Stimulated activated CD8-positive, alpha-beta memory T cell treated with anti-CD3 and anti-CD28 coated beads, Interleukin-4, amount 100 ng/mL, for 4 hours (primary cell): ENCODE results near the gene PTPN9.
"Not testable (repeated sequence)": the region's sequence is repeated elsewhere in the genome, so short reads cannot be mapped to it uniquely, and the experiment has no call there.

Experiments used
- DNase-seq, 2 donors: peaks; one replicate each; pipeline ENCODE4 v3.0.0-alpha.2; 2020; ENCODE audit warnings: low read depth in 2 of 2, low spot score in 1 of 2

Gene PTPN9

DNA sequence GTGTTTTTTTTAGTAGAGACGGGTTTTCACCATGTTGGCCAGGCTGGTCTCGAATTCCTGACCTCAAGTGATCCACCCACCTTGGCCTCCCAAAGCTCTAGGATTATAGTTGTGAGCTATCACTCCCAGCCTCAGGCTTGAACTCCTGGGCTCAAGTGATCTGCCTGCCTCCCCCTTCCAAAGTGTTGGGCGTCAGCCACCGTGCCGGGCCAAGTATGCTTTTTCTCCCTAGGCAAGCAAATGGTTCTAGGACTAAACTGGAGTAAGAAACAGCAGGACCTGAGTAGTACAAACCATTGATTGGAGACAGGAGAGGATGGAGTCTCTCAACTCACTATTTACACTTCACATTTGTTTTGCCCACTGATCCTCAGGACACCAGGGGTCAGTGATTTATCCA, 4.6 kb upstream of the PTPN9 start:
- DNase-seq: no peak

DNA sequence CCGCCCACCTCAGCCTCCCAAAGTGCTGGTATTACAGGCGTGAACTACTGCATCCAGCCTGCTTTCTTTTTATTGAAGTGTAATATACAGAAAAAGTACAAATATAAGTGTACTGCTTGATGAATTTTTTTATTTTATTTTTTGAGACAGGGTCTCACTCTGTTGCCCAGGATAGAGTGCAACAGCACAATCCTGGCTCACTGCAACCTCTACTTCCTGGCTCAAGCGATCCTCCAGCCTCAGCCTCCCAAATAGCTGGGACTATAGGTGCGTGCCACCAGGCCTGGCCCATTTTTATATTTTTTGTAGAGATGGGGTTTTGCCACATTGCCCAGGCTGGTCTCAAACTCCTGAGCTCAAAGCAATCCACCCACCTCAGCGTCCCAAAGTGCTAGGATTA, 3.8 kb upstream of the PTPN9 start:
- not testable (repeated sequence) for DNase-seq

DNA sequence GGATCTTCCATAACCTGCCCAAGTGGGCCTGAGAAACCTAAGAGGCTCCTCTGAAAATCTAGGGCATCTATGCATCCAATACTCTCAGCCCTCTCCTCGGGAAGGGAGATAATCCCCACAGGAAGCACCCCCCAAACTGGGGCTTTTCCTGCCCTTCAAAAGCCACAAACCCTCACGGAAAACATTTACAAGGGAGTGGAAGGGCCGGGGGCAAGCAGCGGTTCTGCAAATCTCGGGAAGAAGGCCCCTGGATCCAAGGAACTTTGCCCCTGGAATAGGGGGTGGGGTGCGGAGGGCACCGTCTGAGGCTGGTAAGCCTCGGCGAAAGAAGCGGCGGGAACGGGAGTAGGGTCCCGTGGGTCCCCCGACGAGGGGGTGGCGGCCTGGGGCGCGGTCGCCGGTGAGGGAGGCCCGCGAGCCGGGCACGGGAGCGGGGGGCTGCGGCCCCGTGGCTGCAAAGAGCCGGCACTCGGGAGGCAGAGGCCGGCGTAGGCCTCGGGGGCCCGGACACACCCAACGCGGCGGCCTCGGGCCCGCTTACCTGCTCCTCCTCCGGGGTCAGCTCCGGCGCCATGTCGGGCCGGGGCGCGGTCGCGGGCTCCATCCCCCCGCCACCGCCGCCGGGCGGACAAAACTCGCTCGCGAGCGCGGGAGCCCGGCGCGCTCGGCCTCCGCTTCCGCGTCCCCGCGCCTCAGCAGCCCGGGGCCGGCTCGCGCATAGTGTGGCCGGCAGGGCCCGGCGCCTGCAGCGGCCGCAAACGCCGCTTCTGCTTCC, 755 bp downstream of the PTPN9 start:
- no peak for DNase-seq

DNA sequence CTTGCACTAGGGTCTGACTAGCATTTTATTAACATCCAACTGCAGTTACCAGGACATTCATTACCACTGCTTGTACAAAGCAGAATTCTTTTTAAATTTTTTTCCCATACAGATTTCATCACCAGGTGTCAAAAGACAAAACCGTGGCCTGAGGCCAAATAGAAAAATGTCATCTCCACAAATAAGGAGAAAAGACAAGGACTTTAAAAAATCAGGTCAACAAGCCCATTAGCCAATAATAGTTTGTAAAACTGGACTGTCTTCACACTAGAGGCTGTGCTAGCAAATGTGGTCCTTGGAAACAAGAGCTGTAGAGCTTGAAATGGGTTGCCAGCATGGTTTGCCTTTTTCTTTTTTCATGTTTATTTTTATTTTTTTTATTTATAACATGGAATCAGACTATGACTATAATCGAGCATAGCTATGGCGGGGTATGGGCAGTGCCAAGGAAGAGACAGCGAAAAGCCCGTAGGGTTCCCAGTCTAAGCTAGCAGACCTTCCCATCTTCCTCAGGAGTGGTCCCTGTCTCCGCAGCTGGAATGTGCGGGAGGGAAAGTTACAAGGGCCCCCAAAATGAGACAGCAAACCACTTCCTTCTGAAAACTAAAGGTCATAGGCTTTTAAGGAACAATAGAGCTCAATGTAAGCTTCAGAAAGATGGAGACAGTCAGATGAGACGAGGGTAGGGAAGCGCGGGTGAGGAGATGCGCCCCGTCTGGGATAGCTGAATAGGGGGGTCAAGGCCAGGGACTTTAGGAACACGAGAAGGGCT, 1.5 kb downstream of the PTPN9 start:
- DNase-seq: no peak

DNA sequence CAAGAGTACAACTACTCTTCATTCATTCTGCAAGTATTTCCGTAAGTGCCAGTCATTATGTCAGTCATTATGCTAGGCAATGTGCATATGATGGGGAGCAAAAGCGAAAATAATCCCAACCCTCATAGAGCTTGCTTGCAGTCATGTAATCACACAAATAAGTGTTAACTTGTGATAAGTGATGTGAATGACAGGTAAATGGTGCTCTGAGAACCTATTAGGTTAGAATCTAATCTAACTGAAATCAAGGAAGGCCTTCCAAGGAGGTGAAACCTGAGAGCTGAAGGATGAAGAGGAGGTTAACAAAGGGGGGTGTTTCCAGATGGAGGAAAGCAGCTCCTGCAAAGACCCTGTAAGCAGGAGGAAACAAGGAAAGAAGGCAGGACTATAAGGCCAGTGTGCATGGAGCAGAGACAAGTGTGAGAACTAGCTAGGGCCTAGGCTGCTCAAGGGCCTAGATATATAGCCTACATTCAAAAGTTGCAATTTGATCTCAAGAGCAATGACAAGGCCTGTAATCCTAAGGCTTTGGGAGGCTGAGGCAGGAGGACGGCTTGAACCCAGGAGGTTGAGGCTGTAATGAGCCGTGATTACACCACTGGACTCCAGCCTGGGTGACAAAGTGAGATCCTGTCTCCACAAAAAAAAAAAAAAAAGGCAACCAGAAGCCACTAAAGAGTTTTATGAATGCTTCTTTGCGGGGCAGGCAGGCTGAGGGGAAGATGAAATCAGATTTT, 5.3 kb downstream of the PTPN9 start:
- DNase-seq: no peak

DNA sequence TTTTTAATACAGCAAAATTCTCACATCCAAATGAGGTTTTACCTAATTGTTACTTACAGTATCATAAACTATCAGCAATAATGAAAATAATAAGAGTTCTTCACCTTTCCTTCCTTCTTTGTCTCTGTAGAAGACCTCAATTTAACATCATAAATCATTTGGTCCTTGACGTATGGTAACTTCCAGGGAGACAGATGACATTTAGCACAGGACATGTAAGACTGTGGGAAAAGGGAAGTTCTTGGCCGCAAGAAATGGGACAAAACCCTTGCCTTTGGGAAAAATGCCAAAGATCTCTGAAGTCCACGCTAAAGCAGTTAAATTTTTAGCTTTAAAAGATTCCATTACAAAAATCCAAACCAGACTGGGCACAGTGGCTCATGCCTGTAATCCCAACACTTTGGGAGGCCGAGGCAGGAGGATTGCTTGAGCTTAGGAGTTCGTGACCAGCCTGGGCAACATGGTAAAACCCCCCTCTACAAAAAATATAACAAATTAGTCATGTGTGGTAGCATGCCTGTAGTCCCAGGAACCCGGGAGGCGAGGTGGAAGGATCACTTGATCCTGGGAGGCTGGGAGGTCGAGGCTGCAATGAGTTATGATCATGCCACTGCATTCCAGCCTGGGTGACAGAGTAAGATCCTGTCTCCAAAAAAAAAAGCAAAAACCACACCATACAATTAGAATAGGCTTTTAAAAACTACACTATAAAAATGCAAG, 8.8 kb downstream of the PTPN9 start:
- no peak for DNase-seq

DNA sequence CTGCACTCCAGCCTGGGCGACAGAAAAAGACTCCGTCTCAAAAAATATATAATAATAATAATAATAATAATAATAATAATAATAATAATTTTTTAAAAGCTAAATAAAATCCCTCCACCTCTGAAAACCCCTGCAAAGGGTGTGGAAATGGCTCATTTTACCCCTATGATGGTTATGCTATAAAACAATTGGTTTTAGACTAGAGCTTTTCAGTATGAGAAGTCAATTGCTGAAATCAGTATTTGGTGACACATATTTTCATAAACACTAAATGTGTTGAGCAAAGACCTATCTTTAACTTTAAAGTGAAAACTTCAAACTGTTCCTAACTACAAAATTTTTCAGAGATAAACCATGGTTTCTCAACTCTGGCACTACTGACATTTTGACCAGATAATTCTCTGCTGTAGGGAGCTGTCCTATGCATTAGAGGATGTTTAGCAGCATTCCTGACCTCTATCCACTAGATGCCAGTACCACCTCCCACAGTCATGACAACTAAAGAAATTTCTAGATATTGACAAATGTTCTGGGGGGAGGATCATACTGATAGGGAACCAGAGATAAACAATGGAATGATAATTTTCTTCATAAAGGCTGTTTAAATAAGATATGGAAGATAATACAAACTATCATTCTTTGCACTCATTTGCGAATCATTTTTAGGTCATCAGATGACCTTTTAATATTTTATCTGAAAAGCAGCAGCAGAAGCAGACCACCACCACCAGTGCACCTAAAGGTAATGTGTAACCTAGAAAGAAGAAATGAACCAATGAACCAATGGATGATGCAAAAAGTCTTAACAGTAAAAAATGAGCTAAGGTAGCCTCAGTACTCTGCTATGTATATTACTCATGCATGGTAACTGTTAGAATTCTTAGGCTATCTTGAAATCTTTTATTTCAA, 13.8 kb downstream of the PTPN9 start:
- no peak for DNase-seq

DNA sequence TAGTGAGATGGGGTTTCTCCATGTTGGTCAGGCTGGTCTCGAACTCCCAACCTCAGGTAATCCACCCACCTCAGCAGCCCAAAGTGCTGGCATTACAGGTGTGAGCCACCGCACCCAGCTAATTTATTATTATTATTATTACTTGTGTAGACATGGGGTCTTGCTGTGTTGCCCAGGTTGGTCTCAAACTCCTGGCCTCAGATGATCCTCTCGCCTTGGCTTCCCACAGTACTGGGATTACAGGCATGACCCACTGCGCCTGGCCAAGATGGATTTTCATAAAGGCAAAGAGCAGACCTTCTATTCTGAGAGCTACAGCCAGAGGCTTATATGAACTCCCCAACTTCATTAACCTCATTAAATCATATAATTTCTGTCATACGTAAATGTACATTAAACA, 17.2 kb downstream of the PTPN9 start:
- DNase-seq: no peak

DNA sequence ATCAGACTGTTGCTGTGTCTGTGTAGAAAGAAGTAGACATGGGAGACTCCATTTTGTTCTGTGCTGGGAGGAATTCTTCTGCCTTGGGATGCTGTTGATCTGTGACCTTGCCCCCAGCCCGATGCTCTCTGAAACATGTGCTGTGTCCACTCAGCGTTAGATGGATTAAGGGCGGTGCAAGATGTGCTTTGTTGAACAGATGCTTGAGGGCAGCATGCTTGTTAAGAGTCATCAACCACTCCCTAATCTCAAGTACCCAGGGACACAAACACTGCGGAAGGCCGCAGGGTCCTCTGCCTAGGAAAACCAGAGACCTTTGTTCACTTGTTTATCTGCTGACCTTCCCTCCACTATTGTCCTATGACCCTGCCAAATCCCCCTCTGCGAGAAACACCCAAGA, 19.8 kb downstream of the PTPN9 start:
- not testable (repeated sequence) for DNase-seq

DNA sequence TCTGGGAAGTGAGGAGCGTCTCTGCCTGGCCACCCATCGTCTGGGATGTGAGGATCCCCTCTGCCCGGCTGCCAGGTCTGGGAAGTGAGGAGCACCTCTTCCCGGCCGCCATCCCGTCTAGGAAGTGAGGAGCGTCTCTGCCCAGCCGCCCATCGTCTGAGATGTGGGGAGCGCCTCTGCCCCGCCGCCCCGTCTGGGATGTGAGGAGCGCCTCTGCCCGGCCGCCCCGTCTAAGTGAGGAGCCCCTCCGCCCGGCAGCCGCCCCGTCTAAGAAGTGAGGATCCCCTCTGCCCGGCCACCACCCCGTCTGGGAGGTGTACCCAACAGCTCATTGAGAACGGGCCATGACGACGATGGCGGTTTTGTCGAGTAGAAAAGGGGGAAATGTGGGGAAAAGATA, 20.2 kb downstream of the PTPN9 start:
- DNase-seq: not testable (repeated sequence)

DNA sequence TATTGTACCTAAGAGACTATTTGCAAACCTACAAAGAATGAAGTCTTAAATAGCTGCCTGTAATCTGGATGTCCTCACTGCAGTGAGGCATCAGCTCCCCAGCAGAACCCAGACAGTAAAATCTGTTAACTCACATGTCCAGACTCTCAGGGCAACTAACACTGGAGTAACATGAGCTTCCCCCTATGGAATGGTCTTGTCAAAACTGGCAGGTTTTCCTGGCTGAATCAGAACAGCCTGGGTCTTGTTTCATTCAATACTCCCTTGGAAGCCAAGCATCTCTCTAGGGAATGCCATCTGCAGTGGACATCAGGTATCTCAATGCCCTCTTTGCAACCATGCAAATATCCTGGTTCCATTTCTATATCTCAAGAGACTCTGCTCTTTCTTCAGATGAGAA, 24.4 kb downstream of the PTPN9 start:
- DNase-seq: no peak

DNA sequence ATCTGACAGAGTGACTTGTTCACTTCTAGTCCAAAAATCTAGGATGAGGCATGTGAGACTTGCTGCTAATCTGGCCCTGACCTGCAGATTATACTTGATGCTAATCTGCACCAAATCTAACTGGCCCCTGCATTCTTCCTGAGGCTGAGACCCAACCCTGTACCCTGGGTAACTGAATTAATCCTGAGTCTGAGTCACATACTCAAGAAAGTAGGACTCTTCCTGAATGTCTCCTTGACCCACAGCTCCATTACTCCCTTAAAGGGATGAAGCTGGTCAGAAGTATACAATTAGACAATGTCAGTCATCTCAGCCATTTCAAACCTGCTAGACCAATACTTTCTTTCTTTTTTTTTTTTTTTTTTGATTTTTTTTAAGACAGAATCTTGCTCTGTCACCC, 25.5 kb downstream of the PTPN9 start:
- DNase-seq: no peak

DNA sequence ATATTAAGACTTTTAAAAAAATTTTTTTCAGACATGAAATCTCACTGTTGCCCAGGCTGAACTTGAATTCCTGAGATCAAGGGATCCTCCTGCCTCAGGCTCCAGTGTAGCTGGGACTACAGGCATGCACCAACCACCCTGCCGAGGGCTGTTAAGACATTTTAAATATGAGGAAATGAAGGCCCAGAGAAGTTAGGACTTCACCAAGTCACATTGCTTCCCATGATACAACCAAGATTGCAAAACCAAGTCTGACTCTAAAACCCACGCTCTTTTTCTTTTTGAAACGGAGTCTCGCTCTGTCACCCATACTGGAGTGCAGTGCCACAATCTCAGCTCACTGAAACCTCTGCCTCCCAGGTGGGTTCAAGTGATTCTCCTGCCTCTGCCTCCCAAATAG, 28.0 kb downstream of the PTPN9 start:
- no peak for DNase-seq

DNA sequence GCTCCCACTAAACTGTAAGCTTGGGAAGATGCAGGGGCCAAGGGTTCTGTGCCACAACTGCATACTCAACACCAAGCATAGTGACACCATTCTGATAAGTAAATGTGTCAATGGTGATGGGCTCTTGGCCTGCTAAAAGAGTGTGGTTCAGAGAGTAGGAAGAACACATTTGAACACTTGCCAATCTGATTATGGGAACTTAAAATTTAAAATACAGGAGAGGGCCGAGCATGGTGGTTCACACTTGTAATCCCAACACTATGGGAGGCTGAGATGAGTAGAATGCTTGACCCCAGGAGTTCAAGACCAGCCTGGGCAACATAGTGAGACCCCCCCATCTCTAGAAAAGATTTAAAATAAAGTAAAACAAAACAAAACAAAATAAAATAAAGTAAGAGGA, 34.1 kb downstream of the PTPN9 start:
- DNase-seq: no peak

DNA sequence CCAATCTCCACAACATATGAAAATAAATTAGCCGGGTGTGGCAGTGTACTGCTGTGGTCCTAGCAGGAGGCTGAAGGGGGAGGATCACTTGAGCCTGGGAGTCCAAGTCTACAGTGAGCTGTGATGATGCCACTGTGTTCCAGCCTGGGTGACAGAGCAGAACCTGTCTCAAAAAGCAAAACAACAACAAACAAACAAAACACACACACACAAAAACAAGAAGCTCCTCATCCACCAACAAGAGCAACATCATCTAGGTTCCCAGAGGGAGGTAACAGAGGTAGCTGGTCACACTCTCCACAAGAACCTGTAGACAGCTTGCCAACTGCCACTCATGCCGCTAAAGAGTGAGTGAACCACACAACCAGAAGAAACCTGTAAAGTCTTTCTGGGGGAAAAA, 34.8 kb downstream of the PTPN9 start:
- no peak for DNase-seq

DNA sequence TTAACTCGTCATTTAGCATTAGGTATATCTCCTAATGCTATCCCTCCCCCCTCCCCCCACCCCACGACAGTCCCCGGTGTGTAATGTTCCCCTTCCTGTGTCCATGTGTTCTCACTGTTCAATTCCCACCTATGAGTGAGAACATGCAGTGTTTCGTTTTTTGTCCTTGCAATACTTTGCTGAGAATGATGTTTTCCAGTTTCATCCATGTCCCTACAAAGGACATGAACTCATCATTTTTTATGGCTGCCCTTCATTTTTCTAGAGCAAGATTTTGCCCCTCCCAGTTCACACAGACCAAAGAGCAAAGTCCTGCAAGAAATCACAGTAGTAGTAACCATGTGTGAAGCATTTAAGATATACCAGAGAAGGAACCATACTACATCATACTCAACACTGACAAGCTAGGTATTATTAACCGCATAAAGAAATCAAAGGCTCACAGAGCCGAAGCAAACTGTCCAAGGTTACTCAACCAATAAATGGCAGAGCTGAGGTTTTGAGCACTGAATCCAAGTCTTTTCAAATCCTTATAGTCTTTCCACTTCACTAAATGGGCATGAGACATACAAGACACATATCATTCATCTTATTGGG, 36.1 kb downstream of the PTPN9 start:
- not testable (repeated sequence) for DNase-seq

DNA sequence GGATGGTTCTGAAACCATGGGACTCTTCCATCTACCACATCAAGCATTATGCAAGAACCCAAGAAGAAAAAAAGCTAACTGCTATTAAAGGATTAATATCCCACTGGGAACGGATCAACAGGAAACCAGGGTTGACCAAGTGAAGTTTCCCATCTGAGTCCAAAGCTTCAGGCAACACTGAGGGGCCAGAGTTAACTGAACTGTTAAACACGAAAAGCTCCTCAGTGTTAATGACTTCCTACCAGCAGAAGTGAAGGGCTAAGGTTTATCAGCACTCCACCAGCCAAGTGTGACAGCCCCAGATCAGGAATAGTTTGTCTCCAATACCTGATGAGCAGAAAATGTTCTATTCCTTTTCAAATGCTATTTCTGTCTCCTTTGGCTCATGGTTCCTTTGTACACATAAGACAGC, 36.7 kb downstream of the PTPN9 start:
- DNase-seq: no peak

DNA sequence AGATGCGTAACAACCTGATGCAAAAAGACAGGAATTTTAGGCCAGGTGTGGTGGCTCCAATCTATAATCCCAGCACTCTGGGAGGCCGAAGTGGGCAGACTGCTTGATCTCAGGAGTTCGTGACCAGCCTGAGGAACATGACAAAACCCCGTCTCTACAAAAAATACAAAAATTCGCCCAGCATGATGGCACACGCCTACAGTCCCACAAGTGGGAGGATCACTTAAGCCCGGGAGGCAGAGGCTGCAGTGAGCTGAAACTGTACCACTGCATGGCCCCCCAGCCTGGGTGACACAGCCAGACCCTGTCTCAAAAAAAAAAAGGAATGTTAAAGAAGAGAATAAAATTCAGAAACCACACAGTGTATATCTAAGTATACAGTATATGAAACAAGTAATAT, 40.7 kb downstream of the PTPN9 start:
- no peak for DNase-seq

DNA sequence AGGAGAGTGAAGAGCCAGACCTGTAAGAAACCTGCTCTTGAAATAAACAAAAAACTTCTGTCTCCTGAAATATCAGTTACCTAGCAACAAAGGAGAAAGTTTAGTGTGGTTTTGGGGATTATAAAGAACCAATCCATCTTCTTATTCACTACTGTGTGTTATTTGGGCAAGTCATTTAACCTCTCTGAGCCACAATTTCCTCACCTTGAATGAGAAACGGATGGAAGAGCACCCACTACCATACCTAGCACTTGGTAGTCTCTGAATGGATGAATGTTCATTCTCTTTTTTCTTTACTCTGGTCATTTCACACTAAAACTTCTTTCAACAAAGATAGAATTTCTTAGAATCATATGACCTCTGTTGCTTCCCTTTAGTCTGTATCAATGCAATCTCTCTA, 45.2 kb downstream of the PTPN9 start:
- DNase-seq: no peak
